Endothelial cell of umbilical vein (primary cell): ENCODE results near the gene ACP4. TPM values are rescaled to one million over a fixed set of nuclear protein-coding genes. Genes with fewer than 3 reads are reported as not detected.
A peak's percentile ranks its signal among the peaks of the same experiment; 100 is the strongest.

Experiments
- BruUV-seq: library from RNA; stranded (reverse); fragments of 400-500 nt; replicated peaks from 2 replicates; lab custom pipeline; 2021; lab: Mats Ljungman, UMichigan
- CTCF ChIA-PET: fragments of 300-600, 350-600 bp; sonication (Branson Sonifier 250); formaldehyde crosslinking; loops from one replicate; lab custom pipeline; 2021; ENCODE audit warnings: antibody characterized with exemption, inconsistent platforms; lab: Charles Lee
- POLR2A ChIA-PET: fragments of 300-600, 350-600 bp; sonication (Branson Sonifier 250); formaldehyde crosslinking; loops from one replicate; lab custom pipeline; 2021; ENCODE audit warnings: antibody characterized with exemption, inconsistent platforms; lab: Charles Lee
- DNase-seq: peaks from one replicate; pipeline ENCODE4 v3.0.0-alpha.2; 2011; ENCODE audit warnings: low read depth, low spot score
- FAIRE-seq: peaks from 2 replicates; lab custom pipeline; 2011; peaks lifted over from hg19 to GRCh38; lab: Jason Lieb, UNC
- H2AFZ ChIP-seq: 2 replicates; pipeline ENCODE4 v1.6.0; 2012; ENCODE audit warnings: low read depth, low read length, control low read depth, inconsistent platforms
- H3K27ac ChIP-seq: 2 replicates; pipeline ENCODE4 v1.5.1; 2011; ENCODE audit warnings: low read depth, mild to moderate bottlenecking, control low read depth, low read length, moderate library complexity; ENCODE audit not compliant: insufficient read depth
- H3K27me3 ChIP-seq, 2 experiments: 2 replicates each; pipeline versions ENCODE4 v1.6.0 to v1.6.1; 2011; ENCODE audit warnings: low read length in 2 of 2, mixed read lengths in 1 of 2; ENCODE audit not compliant: control insufficient read depth in 2 of 2, insufficient read depth in 2 of 2
- H3K36me3 ChIP-seq, 2 experiments: 2 replicates in 1 of 2; 3 replicates in 1 of 2; pipeline ENCODE4 v1.5.1; 2011; ENCODE audit warnings: low read length in 2 of 2, mild to moderate bottlenecking in 1 of 2, moderate library complexity in 1 of 2; ENCODE audit not compliant: control insufficient read depth in 2 of 2, insufficient read depth in 2 of 2; ENCODE audit errors: extremely low read depth in 1 of 2
- H3K4me1 ChIP-seq: 3 replicates; pipeline ENCODE4 v1.5.1; 2011; ENCODE audit warnings: mild to moderate bottlenecking, low read length; ENCODE audit not compliant: control insufficient read depth, insufficient read depth; ENCODE audit errors: extremely low read depth
- H3K4me2 ChIP-seq: 2 replicates; pipeline ENCODE4 v1.6.1; 2011; ENCODE audit warnings: low read length, control low read depth, mixed read lengths; ENCODE audit not compliant: insufficient read depth
- H3K4me3 ChIP-seq, 3 experiments: fragments of 200-600 bp in 1 of 3; sonication (generic), shearing (Covaris generic) in 1 of 3; replicated peaks in 1 of 3; 2 replicates each; pipeline ENCODE4 v1.5.1; 2011 to 2016; ENCODE audit warnings: control low read depth in 3 of 3, low read length in 3 of 3, mild to moderate bottlenecking in 2 of 3, inconsistent platforms in 1 of 3, low read depth in 1 of 3, moderate library complexity in 1 of 3; ENCODE audit not compliant: insufficient read depth in 1 of 3
- H3K79me2 ChIP-seq: 2 replicates; pipeline ENCODE4 v1.6.0; 2012; ENCODE audit warnings: low read length, inconsistent platforms; ENCODE audit not compliant: control insufficient read depth, insufficient read depth
- H3K9ac ChIP-seq: replicated peaks from 2 replicates; pipeline ENCODE3; 2011; ENCODE audit warnings: low read length, control low read depth; ENCODE audit not compliant: insufficient read depth; ENCODE audit errors: extremely low read depth
- H3K9me1 ChIP-seq: replicated peaks from 3 replicates; pipeline ENCODE4 v1.6.0; 2011; ENCODE audit warnings: mild to moderate bottlenecking, low read length; ENCODE audit not compliant: control insufficient read depth, insufficient read depth; ENCODE audit errors: extremely low read depth
- H3K9me3 ChIP-seq: replicated peaks from 2 replicates; pipeline ENCODE4 v1.5.1; 2012; ENCODE audit warnings: low read length, inconsistent platforms; ENCODE audit not compliant: control insufficient read depth, insufficient read depth
- H4K20me1 ChIP-seq: replicated peaks from 2 replicates; pipeline ENCODE3; 2011; ENCODE audit warnings: mild to moderate bottlenecking, low read length; ENCODE audit not compliant: control insufficient read depth, insufficient read depth; ENCODE audit errors: extremely low read depth
- CTCF ChIP-seq, 2 donors: IDR thresholded peaks; 1 replicate in 1 of 2; 2 replicates in 1 of 2; pipeline ENCODE4 v1.5.1; 2011; ENCODE audit warnings: low read length in 2 of 2, mild to moderate bottlenecking in 2 of 2, moderate library complexity in 2 of 2, control low read depth in 1 of 2, inconsistent platforms in 1 of 2, low read depth in 1 of 2; ENCODE audit not compliant: insufficient read depth in 1 of 2; ENCODE audit errors: extremely low read depth in 1 of 2
- EZH2 ChIP-seq: IDR thresholded peaks from 2 replicates; pipeline ENCODE4 v1.6.1; 2012; ENCODE audit warnings: borderline replicate concordance, low read depth, mild to moderate bottlenecking, moderate library complexity, low read length, inconsistent platforms; ENCODE audit not compliant: severe bottlenecking
- FOS ChIP-seq: IDR thresholded peaks from 2 replicates; pipeline ENCODE4 v1.6.1; 2011; ENCODE audit warnings: mild to moderate bottlenecking, low read length, moderate library complexity, borderline replicate concordance; ENCODE audit not compliant: insufficient read depth
- GATA2 ChIP-seq: IDR thresholded peaks from 2 replicates; pipeline ENCODE4 v1.7.0; 2011; ENCODE audit warnings: low read depth, mild to moderate bottlenecking, moderate library complexity, mixed read lengths, low read length; ENCODE audit not compliant: insufficient read length, insufficient read depth
- JUN ChIP-seq: IDR thresholded peaks from 2 replicates; pipeline ENCODE4 v1.6.1; 2011; ENCODE audit warnings: borderline replicate concordance, low read depth; ENCODE audit not compliant: insufficient read length, insufficient read depth
- MAX ChIP-seq: IDR thresholded peaks from 2 replicates; pipeline ENCODE4 v1.6.1; 2011; ENCODE audit not compliant: insufficient read depth, insufficient read length
- MYC ChIP-seq: IDR thresholded peaks from one replicate; pipeline ENCODE4 v1.6.1; 2011; ENCODE audit warnings: mild to moderate bottlenecking, low read depth, low read length
- POLR2A ChIP-seq: IDR thresholded peaks from 2 replicates; pipeline ENCODE4 v1.6.1; 2012; ENCODE audit warnings: low read depth, mild to moderate bottlenecking, control low read depth, low read length
- POLR2AphosphoS5 ChIP-seq: IDR thresholded peaks from 2 replicates; pipeline ENCODE4 v1.6.1; 2012; ENCODE audit warnings: low read depth, mild to moderate bottlenecking, control low read depth, low read length, moderate library complexity; ENCODE audit not compliant: insufficient read depth
- dilution Hi-C: fragments of 300-500 bp; cut with MboI; formaldehyde crosslinking; loops from one replicate; pipeline ENCODE4 v1.15.0; 2019; ENCODE audit warnings: low sequenced_read_pairs; ENCODE audit not compliant: extremely low pct_ligation_motif_present
- intact Hi-C: fragments of 100-400 bp; cut with micrococcal nuclease; formaldehyde crosslinking; loops from one replicate; pipeline ENCODE4 v1.10.0; 2022
- polyA plus RNA-seq, 4 experiments: library from polyadenylated mRNA; depleted of rRNA in 3 of 4; stranded (reverse) in 3 of 4; unstranded in 1 of 4; fragments of >200 nt; gene quantifications; 2 replicates each; pipeline versions ENCODE4 v1.2.1 to v1.2.3, GENCODE V29; 2011 to 2012; ENCODE audit warnings: missing spikeins in 1 of 4
- total RNA-seq: library from RNA; stranded (reverse); gene quantifications from 2 replicates; pipeline ENCODE4 v1.2.3, GENCODE V29; 2021

ACP4 gene
- total and polyA plus RNA-seq, 2 donors (not counting 3 experiments of a cell fraction or from before 2014, with no cell fraction given): not detected

- POLR2A ChIA-PET: no interaction called here
- Histone ChIP-seq H3K36me3 (no peaks in the 10 kb centered on the region), H3K9ac (no peak overlapping the region), H4K20me1 (no peaks in the 10 kb centered on the region), H3K4me2 (no peak overlapping the region), H3K27ac (no peak overlapping the region), H3K4me1 (no peaks in the 10 kb centered on the region), H2AFZ (no peak overlapping the region), H3K27me3 (no peaks in the 10 kb centered on the region), H3K9me3 (no peaks in the 10 kb centered on the region), H3K4me3 (no peak overlapping the region), H3K79me2 (no peaks in the 10 kb centered on the region), H3K9me1 (no peaks in the 10 kb centered on the region)
- intact Hi-C loops: no loop called here
- dilution Hi-C loops: no loop called here
- FAIRE-seq (no peak), DNase-seq (no peak)
- BruUV-seq: no TSS peak
- CTCF ChIA-PET: interaction anchor here (1.0 to 1.2 kb wide), 3 partner anchors 13 to 50 kb away, joined by 3 to 9 read pairs (median 3); no protein-coding TSS in a partner anchor
- no peak for TF ChIP-seq MAX
- no peak for TF ChIP-seq EZH2
- TF ChIP-seq MYC: no peak
Observed at GRCh38 chr19:50770888-50771287, 19.3 kb upstream of the ACP4 start.

GRCh38 chr19:50772476-50772875 is 17.7 kb upstream of the ACP4 start:
- Histone ChIP-seq H3K27ac (no peak overlapping the region), H3K4me3 (no peak overlapping the region), H3K36me3 (no peaks in the 10 kb centered on the region), H3K4me2 (no peak overlapping the region), H3K9me3 (no peaks in the 10 kb centered on the region), H4K20me1 (no peaks in the 10 kb centered on the region), H3K9me1 (no peaks in the 10 kb centered on the region), H3K27me3 (peaks cover 2 to 3% of the 10 kb centered on the region in 2 experiments), H3K79me2 (no peaks in the 10 kb centered on the region), H3K4me1 (no peaks in the 10 kb centered on the region), H2AFZ (no peak overlapping the region), H3K9ac (no peak overlapping the region)
- TF ChIP-seq MYC: no peak
- TF ChIP-seq POLR2AphosphoS5: no peak
- TF ChIP-seq CTCF (IDR thresholded peaks at IDR 0.05; ENCODE audit: extremely low read depth in 1 of 2, insufficient read depth in 1 of 2, low read depth in 1 of 2, low read length in 2 of 2): no peak
- no peak for TF ChIP-seq EZH2
- no peak for TF ChIP-seq GATA2
- no peak for TF ChIP-seq POLR2A
- TF ChIP-seq MAX: no peak
- TF ChIP-seq FOS: no peak
- TF ChIP-seq JUN: no peak
- FAIRE-seq: peak; percentile 54
- CTCF ChIA-PET: no interaction called here
- dilution Hi-C loops: no loop called here
- DNase-seq: peak; percentile 21
- POLR2A ChIA-PET: no interaction called here
- intact Hi-C loops: no loop called here
- BruUV-seq: no TSS peak
